Activated CD8-positive, alpha-beta memory T cell treated with anti-CD3 and anti-CD28 coated beads, Interleukin-2, amount 10 ng/mL, durations not matched to agents 7 days and 5 days (primary cell): Measurements from ENCODE around the gene MCRIP2. TPM values are rescaled to one million over a fixed set of nuclear protein-coding genes. Genes with fewer than 3 reads are reported as not detected.
"Not testable (repeated sequence)": the region's sequence is repeated elsewhere in the genome, so short reads cannot be mapped to it uniquely, and the experiment has no call there.

ENCODE experiments used
- ATAC-seq: fragments of 150-1000 bp; cut with Tn5 transposase; one replicate; pipeline ENCODE4 v1.10.0; 2021; ENCODE audit warnings: moderate library complexity
- CTCF ChIA-PET: fragments of 350-600 bp; sonication (Branson Sonifier 250); formaldehyde crosslinking; loops from one replicate; lab custom pipeline; 2021; ENCODE audit warnings: antibody characterized with exemption; lab: Charles Lee
- DNase-seq: peaks from one replicate; pipeline ENCODE4 v3.0.0-alpha.2; 2020
- H3K27ac Mint-ChIP-seq: one replicate; pipeline ENCODE4 v1.8.0; 2021; ENCODE audit warnings: mild to moderate bottlenecking, mixed read lengths
- H3K27me3 Mint-ChIP-seq: one replicate; pipeline ENCODE4 v1.8.0; 2021; ENCODE audit warnings: mixed read lengths
- H3K36me3 Mint-ChIP-seq: one replicate; pipeline ENCODE4 v1.8.0; 2021; ENCODE audit warnings: mild to moderate bottlenecking, mixed read lengths
- H3K4me1 Mint-ChIP-seq: one replicate; pipeline ENCODE4 v1.8.0; 2021; ENCODE audit warnings: mixed read lengths
- H3K4me3 Mint-ChIP-seq: one replicate; pipeline ENCODE4 v1.8.0; 2021; ENCODE audit warnings: mild to moderate bottlenecking, moderate library complexity, mixed read lengths
- H3K9me3 Mint-ChIP-seq: one replicate; pipeline ENCODE4 v1.8.0; 2022; ENCODE audit warnings: low read depth, mixed read lengths
- total RNA-seq, 2 experiments: library from RNA; stranded (reverse); gene quantifications; one replicate each; pipeline ENCODE4 v1.2.3, GENCODE V29; 2021

Gene MCRIP2
- total RNA-seq, 2 experiments from 2014 or later = 42.5 to 47.3 TPM

- DNase-seq (no peak), ATAC-seq (no peak)
- Mint-ChIP-seq H3K4me1 (peaks cover 36% of the 10 kb centered on the region), H3K27me3 (no peaks in the 10 kb centered on the region), H3K27ac (peak overlapping the region; percentile 73), H3K4me3 (peak overlapping the region; percentile 66), H3K9me3 (no peaks in the 10 kb centered on the region), H3K36me3 (peaks cover 7% of the 10 kb centered on the region)
- CTCF ChIA-PET = interaction anchor here (1.1 to 1.2 kb wide), 2 partner anchors 14 to 15 kb away, joined by 3 to 4 read pairs; partner anchors contain the start of gene RHOT2
These were observed 41.9 kb downstream of the MCRIP2 start for GRCh38 chr16:683396-684070.

DNA sequence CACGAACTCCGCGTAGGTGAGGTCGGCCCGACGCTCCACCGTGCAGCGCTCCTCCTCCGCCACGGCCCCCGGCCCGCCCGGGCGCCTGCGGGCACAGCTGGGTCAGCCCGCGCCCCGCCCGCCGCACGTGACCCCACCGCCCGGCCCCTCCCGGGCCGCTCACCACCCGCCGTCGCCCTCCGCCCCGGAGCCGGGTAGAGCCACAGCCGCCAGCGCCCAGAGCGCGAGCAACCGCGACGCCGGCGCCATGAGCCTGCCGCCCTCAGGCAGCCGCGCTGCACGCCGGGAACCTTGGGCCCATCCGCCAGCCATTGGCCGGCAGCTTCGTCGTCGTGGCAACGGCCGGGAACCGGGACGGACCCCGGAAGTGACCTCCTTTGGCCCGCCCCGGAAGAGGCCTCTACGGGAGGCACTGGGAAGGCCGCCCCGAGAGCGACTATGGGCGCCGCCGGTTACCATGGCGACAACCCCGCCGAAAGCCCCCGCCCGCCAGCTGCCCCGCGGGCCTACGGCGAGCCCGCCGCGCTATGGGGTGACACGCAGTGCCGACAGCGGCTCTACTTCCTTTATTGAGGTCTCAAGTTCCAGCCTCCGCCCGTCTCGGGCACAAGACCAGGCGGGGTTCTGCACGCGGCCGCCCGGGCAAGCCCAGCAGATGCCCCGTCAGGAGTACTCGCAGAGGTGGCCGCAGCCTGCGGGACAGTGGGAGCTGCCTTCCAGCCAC is 42.6 kb downstream of the MCRIP2 start, which contains the start of gene JMJD8:
Gene JMJD8, minus strand, starts transcription at position 264 of the 724 bp plus-strand sequence. Its CDS starts 15 bp downstream, at position 249.
- peak; percentile 73 for ATAC-seq
- peaks cover 41% of the 10 kb centered on the region for H3K4me1 Mint-ChIP-seq

DNA sequence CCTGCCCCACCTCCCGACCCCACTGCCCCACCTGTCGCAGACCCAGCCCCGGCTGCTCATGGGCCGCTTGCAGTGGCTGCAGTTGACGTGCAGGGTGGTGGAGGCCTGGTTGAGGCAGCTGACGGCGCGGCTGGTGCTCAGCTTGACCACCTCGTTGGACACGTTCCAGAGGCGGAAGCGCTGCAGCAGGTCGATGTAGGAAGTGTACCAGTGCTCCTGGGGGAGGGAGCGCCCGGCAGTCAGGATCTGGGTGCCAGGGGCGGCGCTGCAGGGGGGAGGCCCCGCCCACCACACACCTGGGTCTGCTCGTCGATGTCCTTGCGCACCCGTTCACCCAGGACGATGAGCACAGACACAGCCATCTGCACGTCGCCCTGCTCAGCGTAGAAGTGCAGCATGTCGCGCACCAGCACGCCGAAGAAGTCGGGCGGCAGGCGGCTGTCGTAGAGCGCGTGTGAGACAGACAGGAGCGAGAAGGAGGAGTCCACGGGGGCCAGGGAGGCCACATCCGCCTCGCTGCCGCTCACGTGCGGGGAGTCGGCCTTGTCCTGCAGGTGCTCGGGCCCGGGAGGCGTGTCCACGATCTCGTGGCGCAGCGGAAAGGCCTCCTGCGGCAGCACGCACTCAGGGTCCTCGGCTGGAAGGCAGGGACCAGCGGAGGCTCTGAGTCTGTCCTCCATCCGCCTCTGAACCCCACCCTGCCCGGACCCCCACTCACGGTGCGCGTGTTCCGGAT is 43.5 kb downstream of the MCRIP2 start:
- H3K9me3 Mint-ChIP-seq = no peaks in the 10 kb centered on the region
- peaks cover 7% of the 10 kb centered on the region for H3K36me3 Mint-ChIP-seq
- no peak for ATAC-seq
- H3K4me3 Mint-ChIP-seq = no peak overlapping the region
- no peaks in the 10 kb centered on the region for H3K27me3 Mint-ChIP-seq
- peaks cover 43% of the 10 kb centered on the region for H3K4me1 Mint-ChIP-seq
- CTCF ChIA-PET = interaction anchor here (1.1 to 1.4 kb wide), 4 partner anchors 11 to 48 kb away, joined by 3 to 4 read pairs (median 4); partner anchors contain the start of gene RHOT2
- DNase-seq = no peak
- H3K27ac Mint-ChIP-seq = no peak overlapping the region

More for the DNA sequence above, 42.6 kb downstream of the MCRIP2 start, which contains the start of gene JMJD8:
- peaks cover 7% of the 10 kb centered on the region for H3K36me3 Mint-ChIP-seq
- no peaks in the 10 kb centered on the region for H3K9me3 Mint-ChIP-seq
- DNase-seq = peak; percentile 98
- peak within 1 kb of the TSS; percentile 75 for H3K27ac Mint-ChIP-seq
- CTCF ChIA-PET = interaction anchor here (0.6 to 1.2 kb wide), 3 partner anchors 14 to 31 kb away, joined by 3 to 4 read pairs (median 3); partner anchors contain the start of genes METRN and RHOT2
- peak within 1 kb of the TSS; percentile 66 for H3K4me3 Mint-ChIP-seq
- no peaks in the 10 kb centered on the region for H3K27me3 Mint-ChIP-seq

GRCh38 chr16:685967-686366 is 44.3 kb downstream of the MCRIP2 start:
- H3K4me3 Mint-ChIP-seq = no peak overlapping the region
- H3K27ac Mint-ChIP-seq = no peak overlapping the region
- peaks cover 7% of the 10 kb centered on the region for H3K36me3 Mint-ChIP-seq
- CTCF ChIA-PET = interaction anchor here (0.5 to 1.4 kb wide), 3 partner anchors 11 to 49 kb away, joined by 3 to 4 read pairs (median 3); no protein-coding TSS in a partner anchor
- H3K4me1 Mint-ChIP-seq = peaks cover 46% of the 10 kb centered on the region
- no peaks in the 10 kb centered on the region for H3K27me3 Mint-ChIP-seq
- no peak for DNase-seq
- ATAC-seq = no peak
- H3K9me3 Mint-ChIP-seq = no peaks in the 10 kb centered on the region

GRCh38 chr16:686459-687260 is 45.0 kb downstream of the MCRIP2 start:
- H3K4me1 Mint-ChIP-seq = peaks cover 42% of the 10 kb centered on the region
- ATAC-seq = no peak

GRCh38 chr16:687499-687898 is 45.9 kb downstream of the MCRIP2 start:
- CTCF ChIA-PET = interaction anchor here (1.2 kb wide), 1 partner anchor 278 kb away, joined by 3 read pairs; no protein-coding TSS in a partner anchor
- DNase-seq = no peak

More at GRCh38 chr16:686459-687260, 45.0 kb downstream of the MCRIP2 start:
- Mint-ChIP-seq H3K27me3 (no peaks in the 10 kb centered on the region), H3K9me3 (no peaks in the 10 kb centered on the region), H3K4me3 (no peak overlapping the region), H3K27ac (no peak overlapping the region), H3K36me3 (peaks cover 6% of the 10 kb centered on the region)
- no peak for DNase-seq
- CTCF ChIA-PET = interaction anchor here (0.5 to 1.4 kb wide), 4 partner anchors 10 to 278 kb away, joined by 3 to 4 read pairs (median 3); no protein-coding TSS in a partner anchor

DNA sequence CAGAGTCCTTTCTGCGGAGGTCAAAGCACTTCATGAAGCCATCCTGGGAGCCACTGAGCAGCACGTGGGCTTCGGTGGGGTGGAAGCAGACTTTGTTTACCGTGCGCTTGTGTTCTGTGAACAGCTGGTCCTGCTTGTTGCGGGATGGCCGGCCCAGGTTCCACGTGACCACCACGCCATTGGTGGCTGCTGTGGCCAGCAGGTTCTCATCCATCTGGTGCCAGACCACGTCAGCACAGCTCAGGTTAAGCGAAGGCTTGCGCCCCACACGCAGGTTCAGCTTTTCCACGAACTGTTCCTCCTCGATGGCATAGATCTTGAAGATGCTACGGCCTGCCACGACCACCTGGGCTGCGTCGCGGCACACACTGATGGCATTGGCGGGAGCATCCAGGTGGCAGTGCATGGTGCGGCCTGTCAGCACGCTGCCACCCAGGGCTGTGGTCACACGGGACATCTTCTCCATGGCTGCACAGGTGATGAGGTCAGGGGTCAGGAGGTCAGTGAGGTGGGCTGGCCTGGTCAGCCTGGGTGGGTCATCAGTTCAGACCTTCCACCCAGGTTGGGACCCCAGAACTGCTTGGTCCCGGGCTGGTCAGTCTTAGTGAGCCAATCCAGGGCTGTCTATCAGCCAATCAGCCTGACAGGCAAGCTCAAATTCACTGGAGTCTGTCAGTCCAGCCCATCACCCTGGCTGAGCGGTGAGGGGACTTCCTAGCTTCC is 47.7 kb downstream of the MCRIP2 start:
- peaks cover 28% of the 10 kb centered on the region for H3K4me1 Mint-ChIP-seq
- DNase-seq (no peak), ATAC-seq (peak; percentile 2)
- peak overlapping the region; percentile 87 for H3K27ac Mint-ChIP-seq
- H3K27me3 Mint-ChIP-seq = peaks cover 10% of the 10 kb centered on the region
- CTCF ChIA-PET = interaction anchor here (0.8 to 1.6 kb wide), 7 partner anchors 9 to 33 kb away, joined by 3 to 6 read pairs (median 4); partner anchors contain the start of genes ANTKMT, RHOT2 and STUB1
- H3K36me3 Mint-ChIP-seq = peaks cover 4% of the 10 kb centered on the region
- peak overlapping the region; percentile 84 for H3K4me3 Mint-ChIP-seq
- H3K9me3 Mint-ChIP-seq = peaks cover 2% of the 10 kb centered on the region

More at GRCh38 chr16:687499-687898, 45.9 kb downstream of the MCRIP2 start:
- Mint-ChIP-seq H3K4me3 (no peak overlapping the region), H3K27me3 (peaks cover 4% of the 10 kb centered on the region), H3K4me1 (peaks cover 36% of the 10 kb centered on the region), H3K9me3 (peaks cover 2% of the 10 kb centered on the region), H3K36me3 (peaks cover 4% of the 10 kb centered on the region), H3K27ac (no peak overlapping the region)
- no peak for ATAC-seq

GRCh38 chr16:691242-691641 is 49.6 kb downstream of the MCRIP2 start:
- H3K27ac Mint-ChIP-seq = peak overlapping the region; percentile 63
- DNase-seq, H3K9me3 Mint-ChIP-seq, ATAC-seq, H3K36me3 Mint-ChIP-seq: not testable (repeated sequence)
- H3K4me3 Mint-ChIP-seq = peak overlapping the region; percentile 53
- CTCF ChIA-PET = interaction anchor here (1.5 kb wide), 1 partner anchor 21 kb away, joined by 6 read pairs; no protein-coding TSS in a partner anchor
- peaks cover 32% of the 10 kb centered on the region for H3K4me1 Mint-ChIP-seq
- H3K27me3 Mint-ChIP-seq = peaks cover 13% of the 10 kb centered on the region

DNA sequence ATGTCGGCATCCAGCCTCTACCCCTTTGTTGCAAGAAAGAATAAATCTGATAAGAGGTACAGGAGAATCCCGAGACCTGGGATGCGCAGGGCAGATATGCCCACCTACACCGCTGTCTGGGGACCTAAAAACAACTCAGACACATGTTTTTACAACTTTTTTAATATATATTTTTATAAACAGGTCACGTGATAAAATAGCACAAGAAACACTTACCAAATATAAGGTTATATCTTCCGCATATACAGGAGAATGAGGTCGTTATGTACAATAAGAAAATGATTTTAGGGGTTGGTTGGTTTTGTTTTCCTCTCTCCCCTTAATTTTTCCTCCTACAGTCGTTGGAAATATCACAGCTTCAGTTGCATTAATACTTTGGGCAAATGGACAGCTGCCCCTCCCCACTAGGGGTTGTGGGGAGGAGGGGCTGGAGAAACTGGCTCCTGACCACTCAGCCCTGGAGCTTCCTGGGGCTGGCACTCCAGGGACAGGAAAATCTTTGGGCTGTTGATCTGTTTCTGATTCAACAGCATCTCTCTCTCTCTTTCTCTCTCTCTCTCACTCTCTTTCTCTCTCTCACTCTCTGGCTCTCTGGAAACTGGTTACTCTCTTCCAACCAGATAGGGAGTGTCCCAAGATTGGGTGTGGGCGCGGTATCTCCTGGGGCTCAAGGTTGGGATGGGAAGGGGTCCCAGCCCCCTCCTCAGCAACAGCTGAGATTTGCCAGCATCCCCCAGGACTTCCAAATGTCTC is 50.9 kb downstream of the MCRIP2 start:
- no peak overlapping the region for H3K27ac Mint-ChIP-seq
- DNase-seq = no peak
- peaks cover 2% of the 10 kb centered on the region for H3K9me3 Mint-ChIP-seq
- peaks cover 1% of the 10 kb centered on the region for H3K36me3 Mint-ChIP-seq
- no peak for ATAC-seq
- peaks cover 13% of the 10 kb centered on the region for H3K27me3 Mint-ChIP-seq
- CTCF ChIA-PET = no interaction called here
- H3K4me1 Mint-ChIP-seq = peaks cover 32% of the 10 kb centered on the region
- H3K4me3 Mint-ChIP-seq = no peak overlapping the region

- H3K9me3 Mint-ChIP-seq = peaks cover 2% of the 10 kb centered on the region
- no peak overlapping the region for H3K27ac Mint-ChIP-seq
These were observed 51.7 kb downstream of the MCRIP2 start for GRCh38 chr16:693364-693763.

GRCh38 chr16:693766-694165 is 52.1 kb downstream of the MCRIP2 start:
- Mint-ChIP-seq H3K4me3 (no peak overlapping the region), H3K27me3 (peaks cover 13% of the 10 kb centered on the region), H3K36me3 (peaks cover 1% of the 10 kb centered on the region), H3K27ac (no peak overlapping the region), H3K4me1 (peaks cover 29% of the 10 kb centered on the region), H3K9me3 (peaks cover 2% of the 10 kb centered on the region)
- CTCF ChIA-PET = interaction anchor here (1.8 to 3.3 kb wide), 2 partner anchors 15 to 20 kb away, joined by 4 to 24 read pairs; partner anchors contain the start of gene METRN
- no peak for DNase-seq
- ATAC-seq = no peak

More at GRCh38 chr16:693364-693763, 51.7 kb downstream of the MCRIP2 start:
- Mint-ChIP-seq H3K27me3 (peaks cover 13% of the 10 kb centered on the region), H3K4me3 (no peak overlapping the region), H3K4me1 (peaks cover 32% of the 10 kb centered on the region), H3K36me3 (peaks cover 1% of the 10 kb centered on the region)
- CTCF ChIA-PET = no interaction called here
- no peak for ATAC-seq
- no peak for DNase-seq
